ENCODE measurements around the gene NLE1. TPM values are rescaled to one million over a fixed set of nuclear protein-coding genes. Genes with fewer than 3 reads are reported as not detected.
"Not testable (repeated sequence)": the region's sequence is repeated elsewhere in the genome, so short reads cannot be mapped to it uniquely, and the experiment has no call there.

Gene NLE1
- polyA plus RNA-seq, 1 experiment, result 10.5 TPM

- CTCF ChIA-PET, result no interaction called here
- no peak for TF ChIP-seq CTCF (IDR thresholded peaks at IDR 0.05; ENCODE audit: low read depth, low read length)
Measured at GRCh38 chr17:35175638-35176415, 33.7 kb upstream of the NLE1 start.

GRCh38 chr17:35174835-35175334 is 32.8 kb upstream of the NLE1 start:
- POLR2A ChIA-PET, result no interaction called here

More at GRCh38 chr17:35175638-35176415, 33.7 kb upstream of the NLE1 start:
- H3K9me3 ChIP-seq (ENCODE audit: control insufficient read depth, insufficient read depth, low read length), result no peaks in the 10 kb centered on the region
- peaks cover 2% of the 10 kb centered on the region for H3K27me3 ChIP-seq (ENCODE audit: control insufficient read depth, insufficient read depth, low read length)
- no peak overlapping the region for H3K27ac ChIP-seq (ENCODE audit: low read depth, low read length)
- DNase-seq (ENCODE audit: low read depth, low spot score), result no peak
- POLR2A ChIA-PET, result no interaction called here
- H3K4me3 ChIP-seq (ENCODE audit: low read depth, low read length), result no peak overlapping the region

GRCh38 chr17:35172321-35172720 is 30.2 kb upstream of the NLE1 start:
- POLR2A ChIA-PET, result not testable (repeated sequence)
- CTCF ChIA-PET, result interaction anchor here (0.8 kb wide), 1 partner anchor 575 kb away, joined by 3 read pairs; no protein-coding TSS in a partner anchor

More at GRCh38 chr17:35174835-35175334, 32.8 kb upstream of the NLE1 start:
- Histone ChIP-seq H3K4me3 (ENCODE audit: low read depth, low read length) (no peak overlapping the region), H3K27me3 (ENCODE audit: control insufficient read depth, insufficient read depth, low read length) (peaks cover 2% of the 10 kb centered on the region), H3K9me3 (ENCODE audit: control insufficient read depth, insufficient read depth, low read length) (no peaks in the 10 kb centered on the region), H3K27ac (ENCODE audit: low read depth, low read length) (no peak overlapping the region)
- CTCF ChIA-PET, result no interaction called here
- no peak for TF ChIP-seq CTCF (IDR thresholded peaks at IDR 0.05; ENCODE audit: low read depth, low read length)
- no peak for DNase-seq (ENCODE audit: low read depth, low spot score)

GRCh38 chr17:35171834-35172233 is 29.7 kb upstream of the NLE1 start:
- DNase-seq (ENCODE audit: low read depth, low spot score), result no peak
- no peak for TF ChIP-seq CTCF (IDR thresholded peaks at IDR 0.05; ENCODE audit: low read depth, low read length)
- ChIA-PET CTCF (interaction anchor here (1.6 to 1.9 kb wide), 3 partner anchors 140 to 368 kb away, joined by 7 to 13 read pairs (median 8); no protein-coding TSS in a partner anchor), POLR2A (no interaction called here)
- Histone ChIP-seq H3K27me3 (ENCODE audit: control insufficient read depth, insufficient read depth, low read length) (no peaks in the 10 kb centered on the region), H3K4me3 (ENCODE audit: low read depth, low read length) (no peak overlapping the region), H3K27ac (ENCODE audit: low read depth, low read length) (no peak overlapping the region), H3K9me3 (ENCODE audit: control insufficient read depth, insufficient read depth, low read length) (no peaks in the 10 kb centered on the region)

More at GRCh38 chr17:35172321-35172720, 30.2 kb upstream of the NLE1 start:
- DNase-seq (ENCODE audit: low read depth, low spot score); H3K27ac ChIP-seq (ENCODE audit: low read depth, low read length); H3K4me3 ChIP-seq (ENCODE audit: low read depth, low read length); H3K9me3 ChIP-seq (ENCODE audit: control insufficient read depth, insufficient read depth, low read length); H3K27me3 ChIP-seq (ENCODE audit: control insufficient read depth, insufficient read depth, low read length): not testable (repeated sequence)

- no peak overlapping the region for H3K27ac ChIP-seq (ENCODE audit: low read depth, low read length)
- CTCF ChIA-PET, result interaction anchor here (0.7 to 1.9 kb wide), 8 partner anchors 30 to 406 kb away, joined by 3 to 13 read pairs (median 6); partner anchors contain the start of gene SLFN12L
- peak; percentile 27 for TF ChIP-seq CTCF (IDR thresholded peaks at IDR 0.05; ENCODE audit: low read depth, low read length)
- no peaks in the 10 kb centered on the region for H3K27me3 ChIP-seq (ENCODE audit: control insufficient read depth, insufficient read depth, low read length)
- no peak overlapping the region for H3K4me3 ChIP-seq (ENCODE audit: low read depth, low read length)
- H3K9me3 ChIP-seq (ENCODE audit: control insufficient read depth, insufficient read depth, low read length), result no peaks in the 10 kb centered on the region
- POLR2A ChIA-PET, result no interaction called here
- no peak for DNase-seq (ENCODE audit: low read depth, low spot score)
Measured at GRCh38 chr17:35170968-35171771, 29.1 kb upstream of the NLE1 start.
